Measurements from ENCODE around the gene FRMD1. TPM values are rescaled to one million over a fixed set of nuclear protein-coding genes. Genes with fewer than 3 reads are reported as not detected.

FRMD1 gene
- total RNA-seq, 4 donors from 2014 or later: 0.04 to 0.12 TPM; not detected in 2

DNA sequence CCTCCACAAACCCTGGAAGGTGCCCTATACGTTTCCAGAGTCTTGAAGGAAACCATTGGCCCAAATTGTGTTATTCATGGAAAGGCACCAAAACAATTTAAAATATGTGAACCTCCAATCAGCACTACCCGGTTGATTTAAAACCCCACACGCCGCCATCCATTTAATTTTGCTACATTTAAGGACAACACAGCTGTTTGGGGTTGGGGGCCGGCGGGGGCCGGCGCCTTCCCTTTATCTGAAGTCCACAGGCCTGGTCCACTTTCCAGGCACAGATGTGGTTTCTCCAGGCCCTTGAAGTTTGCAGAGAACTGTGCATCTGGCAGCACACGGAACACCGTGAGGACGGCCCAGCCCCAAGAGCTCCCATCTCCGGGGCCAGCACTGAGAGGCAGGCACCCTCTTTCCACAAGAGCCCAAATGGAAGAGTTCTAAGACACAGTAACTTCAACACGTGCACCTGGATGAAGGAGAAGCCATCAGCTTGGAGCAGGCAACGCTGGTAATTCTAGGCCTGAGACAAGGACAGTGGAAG is 16.8 kb upstream of the FRMD1 start:
- DNase-seq (no peak), ATAC-seq (no peak)
- H3K9me3 ChIP-seq: no peaks in the 10 kb centered on the region
- H3K27me3 ChIP-seq: peaks cover 5 to 12% (median 11%) of the 10 kb centered on the region in 3 donors
- in situ Hi-C loops (cut with MboI; ENCODE audit: low sequenced_read_pairs in 4 of 4): no loop called here
- intact Hi-C loops (cut with DNase I; ENCODE audit: low total_unique reads): no loop called here
- no peaks in the 10 kb centered on the region for H3K4me1 ChIP-seq
- no peak for TF ChIP-seq POLR2A (IDR thresholded peaks at IDR 0.05)
- TF ChIP-seq, protein P1, sequence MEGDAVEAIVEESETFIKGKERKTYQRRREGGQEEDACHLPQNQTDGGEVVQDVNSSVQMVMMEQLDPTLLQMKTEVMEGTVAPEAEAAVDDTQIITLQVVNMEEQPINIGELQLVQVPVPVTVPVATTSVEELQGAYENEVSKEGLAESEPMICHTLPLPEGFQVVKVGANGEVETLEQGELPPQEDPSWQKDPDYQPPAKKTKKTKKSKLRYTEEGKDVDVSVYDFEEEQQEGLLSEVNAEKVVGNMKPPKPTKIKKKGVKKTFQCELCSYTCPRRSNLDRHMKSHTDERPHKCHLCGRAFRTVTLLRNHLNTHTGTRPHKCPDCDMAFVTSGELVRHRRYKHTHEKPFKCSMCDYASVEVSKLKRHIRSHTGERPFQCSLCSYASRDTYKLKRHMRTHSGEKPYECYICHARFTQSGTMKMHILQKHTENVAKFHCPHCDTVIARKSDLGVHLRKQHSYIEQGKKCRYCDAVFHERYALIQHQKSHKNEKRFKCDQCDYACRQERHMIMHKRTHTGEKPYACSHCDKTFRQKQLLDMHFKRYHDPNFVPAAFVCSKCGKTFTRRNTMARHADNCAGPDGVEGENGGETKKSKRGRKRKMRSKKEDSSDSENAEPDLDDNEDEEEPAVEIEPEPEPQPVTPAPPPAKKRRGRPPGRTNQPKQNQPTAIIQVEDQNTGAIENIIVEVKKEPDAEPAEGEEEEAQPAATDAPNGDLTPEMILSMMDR (IDR thresholded peaks at IDR 0.05 in 4 of 5, conservative IDR thresholded peaks at IDR 0.05 in 1 of 5): no peak
- H3K27ac ChIP-seq: no peak overlapping the region
- H3K36me3 ChIP-seq: no peaks in the 10 kb centered on the region
- H3K4me3 ChIP-seq: no peak overlapping the region

DNA sequence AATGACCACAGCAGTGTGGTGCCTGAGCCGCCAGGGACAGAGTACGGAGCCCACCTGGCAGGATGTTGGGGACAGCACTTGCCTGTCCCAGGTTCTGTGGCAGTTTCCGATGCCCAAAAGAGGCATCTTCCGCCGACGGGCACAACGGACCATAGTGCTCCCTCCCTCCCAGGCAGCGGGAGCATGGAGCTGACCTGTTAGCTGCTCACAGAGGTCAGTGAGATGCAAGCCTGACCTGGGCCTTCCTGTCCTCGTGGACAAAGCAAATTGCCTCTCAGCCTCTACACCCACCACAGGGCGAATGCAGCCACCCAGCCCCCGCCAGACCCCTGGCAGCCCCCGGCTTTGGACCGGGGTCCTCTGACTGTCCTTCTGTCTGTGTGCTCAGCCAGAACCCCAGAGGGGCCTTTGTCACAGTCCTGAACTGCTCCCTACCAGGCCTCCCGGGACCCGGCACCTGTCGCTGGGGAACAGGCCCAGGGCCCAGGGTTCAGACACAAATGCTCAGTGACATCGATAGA is 16.2 kb upstream of the FRMD1 start:
- H3K4me3 ChIP-seq: no peak overlapping the region
- no peak for DNase-seq
- intact Hi-C loops (cut with DNase I; ENCODE audit: low total_unique reads): no loop called here
- TF ChIP-seq POLR2A (IDR thresholded peaks at IDR 0.05): no peak
- no peak overlapping the region for H3K27ac ChIP-seq
- in situ Hi-C loops (cut with MboI; ENCODE audit: low sequenced_read_pairs in 4 of 4): no loop called here
- H3K27me3 ChIP-seq: peaks cover 0 to 6% (median 6%) of the 10 kb centered on the region in 3 donors
- no peak for ATAC-seq
- no peaks in the 10 kb centered on the region for H3K4me1 ChIP-seq
- H3K9me3 ChIP-seq: no peaks in the 10 kb centered on the region
- no peaks in the 10 kb centered on the region for H3K36me3 ChIP-seq

DNA sequence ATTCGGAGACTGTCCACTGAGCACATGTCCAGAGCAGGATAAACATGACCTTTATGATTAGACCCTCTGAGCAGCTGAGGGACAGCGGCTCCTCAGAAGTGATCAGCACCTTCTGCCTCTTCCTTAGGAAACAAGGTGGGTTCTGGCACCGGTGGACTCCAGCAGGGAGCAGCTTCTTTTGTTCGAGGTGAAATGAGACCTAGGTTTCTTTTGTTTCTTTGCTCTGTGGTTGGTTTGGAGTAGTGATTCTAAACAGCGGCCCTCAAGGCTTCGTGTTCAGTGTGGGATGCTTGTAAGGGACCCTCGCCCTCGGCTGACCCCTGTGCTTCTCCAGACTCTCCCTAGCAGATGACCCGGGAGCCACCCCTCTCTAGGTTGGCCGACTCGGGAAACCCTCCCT is 14.6 kb upstream of the FRMD1 start:
- no peaks in the 10 kb centered on the region for H3K4me1 ChIP-seq
- in situ Hi-C loops (cut with MboI; ENCODE audit: low sequenced_read_pairs in 4 of 4) (no loop called here), intact Hi-C loops (cut with DNase I; ENCODE audit: low total_unique reads) (no loop called here)

DNA sequence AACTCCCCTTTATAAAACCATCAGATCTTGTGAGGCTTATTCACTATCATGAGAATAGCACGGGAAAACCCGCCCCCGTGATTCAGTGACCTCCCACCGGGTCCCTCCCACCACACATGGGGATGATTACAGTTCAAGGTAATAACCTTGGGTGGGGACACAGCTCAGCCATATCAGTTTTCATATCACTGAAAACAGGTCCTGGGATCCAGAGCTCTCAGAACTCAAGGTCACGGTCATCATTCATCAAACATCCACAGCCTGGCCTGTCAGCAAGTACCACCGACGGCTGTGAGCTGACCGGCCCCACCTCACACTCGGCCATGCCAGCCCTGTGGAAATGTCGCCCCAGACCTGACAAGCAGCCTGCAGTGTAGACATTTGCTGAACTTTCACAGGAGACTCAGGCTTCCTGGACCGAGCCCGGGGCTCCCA is 14.1 kb upstream of the FRMD1 start:
- Histone ChIP-seq H3K27ac (no peak overlapping the region), H3K27me3 (no peaks in the 10 kb centered on the region), H3K4me1 (peaks cover 0 to 5% of the 10 kb centered on the region in 2 donors), H3K4me3 (no peak overlapping the region), H3K9me3 (no peaks in the 10 kb centered on the region), H3K36me3 (no peaks in the 10 kb centered on the region)
- ATAC-seq: no peak
- DNase-seq: no peak
- in situ Hi-C loops (cut with MboI; ENCODE audit: low sequenced_read_pairs in 4 of 4): no loop called here
- TF ChIP-seq POLR2A (IDR thresholded peaks at IDR 0.05): no peak
- TF ChIP-seq, protein P1 (IDR thresholded peaks at IDR 0.05 in 4 of 5, conservative IDR thresholded peaks at IDR 0.05 in 1 of 5): no peak
- intact Hi-C loops (cut with DNase I; ENCODE audit: low total_unique reads): no loop called here

More for the DNA sequence above, 14.6 kb upstream of the FRMD1 start:
- no peaks in the 10 kb centered on the region for H3K27me3 ChIP-seq
- H3K27ac ChIP-seq: no peak overlapping the region
- H3K9me3 ChIP-seq: no peaks in the 10 kb centered on the region
- H3K36me3 ChIP-seq: no peaks in the 10 kb centered on the region
- DNase-seq (no peak), ATAC-seq (no peak)
- H3K4me3 ChIP-seq: no peak overlapping the region
- TF ChIP-seq, protein P1 (IDR thresholded peaks at IDR 0.05 in 4 of 5, conservative IDR thresholded peaks at IDR 0.05 in 1 of 5): no peak
- TF ChIP-seq POLR2A (IDR thresholded peaks at IDR 0.05): no peak

DNA sequence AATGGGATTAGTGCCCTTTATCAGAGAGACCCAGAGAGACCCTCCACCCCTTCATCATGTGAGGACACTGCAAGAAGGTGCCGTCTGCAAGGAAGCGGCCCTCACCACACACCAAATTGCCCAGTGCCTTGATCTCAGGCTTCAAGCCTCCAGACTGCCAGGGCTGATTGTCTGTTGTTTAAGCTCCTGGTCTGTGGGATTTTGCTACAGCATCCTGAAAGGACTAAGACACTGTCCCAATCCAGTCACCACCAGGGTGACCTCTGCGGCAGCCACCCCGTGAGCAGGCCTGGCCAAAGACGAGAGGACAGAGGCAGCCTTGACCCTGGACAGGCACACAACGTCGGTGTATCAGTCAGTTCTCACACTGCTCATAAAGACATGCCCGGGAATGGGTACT is 13.5 kb upstream of the FRMD1 start:
- no peak overlapping the region for H3K27ac ChIP-seq
- peaks cover 0 to 8% of the 10 kb centered on the region in 2 donors for H3K4me1 ChIP-seq
- ATAC-seq (no peak), DNase-seq (no peak)
- H3K36me3 ChIP-seq: no peaks in the 10 kb centered on the region
- no peaks in the 10 kb centered on the region for H3K27me3 ChIP-seq
- in situ Hi-C loops (cut with MboI; ENCODE audit: low sequenced_read_pairs in 4 of 4) (no loop called here), intact Hi-C loops (cut with DNase I; ENCODE audit: low total_unique reads) (no loop called here)
- no peak for TF ChIP-seq POLR2A (IDR thresholded peaks at IDR 0.05)
- TF ChIP-seq, protein P1 (IDR thresholded peaks at IDR 0.05 in 4 of 5, conservative IDR thresholded peaks at IDR 0.05 in 1 of 5): no peak
- no peaks in the 10 kb centered on the region for H3K9me3 ChIP-seq
- H3K4me3 ChIP-seq: no peak overlapping the region

Data from gastrocnemius medialis (tissue), 4 donors.